GM12891 (cell line): ENCODE results near the gene NSUN2.

ENCODE experiments used
- DNase-seq: peaks from one replicate; pipeline ENCODE4 v3.0.0; 2011; ENCODE audit warnings: low spot score; ENCODE audit not compliant: insufficient read length
- FAIRE-seq: peaks from 2 replicates; lab custom pipeline; 2011; peaks lifted over from hg19 to GRCh38; lab: Jason Lieb, UNC
- PAX5 ChIP-seq: IDR thresholded peaks from 2 replicates; pipeline ENCODE4 v1.6.1; 2011; ENCODE audit warnings: low read length, moderate library complexity, mild to moderate bottlenecking; ENCODE audit not compliant: insufficient read depth, severe bottlenecking
- POLR2A ChIP-seq: IDR thresholded peaks from 2 replicates; pipeline ENCODE4 v1.6.1; 2011; ENCODE audit warnings: low read depth, low read length, control low read depth
- POLR2AphosphoS5 ChIP-seq: IDR thresholded peaks from 2 replicates; pipeline ENCODE4 v1.6.1; 2011; ENCODE audit warnings: low read depth, low read length, control low read depth
- POU2F2 ChIP-seq: IDR thresholded peaks from 2 replicates; pipeline ENCODE4 v1.6.1; 2011; ENCODE audit warnings: low read depth, mild to moderate bottlenecking, control low read depth, low read length, moderate library complexity
- SPI1 ChIP-seq: IDR thresholded peaks from 2 replicates; pipeline ENCODE4 v1.6.1; 2011; ENCODE audit warnings: low read depth, low read length, control low read depth
- TAF1 ChIP-seq: IDR thresholded peaks from 2 replicates; pipeline ENCODE4 v1.6.1; 2011; ENCODE audit warnings: low read depth, low read length, control low read depth

The NSUN2 gene

GRCh38 chr5:6581559-6582426 is 51.1 kb downstream of the NSUN2 start:
- FAIRE-seq = no peak
- no peak for DNase-seq
- TF ChIP-seq POLR2AphosphoS5 (no peak), PAX5 (no peak), POU2F2 (no peak), POLR2A (no peak), TAF1 (no peak), SPI1 (no peak)

GRCh38 chr5:6581090-6581489 is 51.8 kb downstream of the NSUN2 start:
- no peak for TF ChIP-seq POLR2AphosphoS5
- FAIRE-seq (no peak), DNase-seq (no peak)

- FAIRE-seq = no peak
- no peak for TF ChIP-seq POLR2AphosphoS5
- no peak for TF ChIP-seq TAF1
- TF ChIP-seq POU2F2 = no peak
- no peak for TF ChIP-seq POLR2A
- no peak for TF ChIP-seq PAX5
- TF ChIP-seq SPI1 = no peak
- no peak for DNase-seq
These were observed 53.3 kb downstream of the NSUN2 start for GRCh38 chr5:6579535-6579934.

GRCh38 chr5:6578676-6579343 is 54.0 kb downstream of the NSUN2 start:
- no peak for DNase-seq
- FAIRE-seq = no peak
- no peak for TF ChIP-seq POU2F2
- TF ChIP-seq POLR2A = no peak
- TF ChIP-seq POLR2AphosphoS5 = no peak
- no peak for TF ChIP-seq SPI1
- TF ChIP-seq PAX5 = no peak
- no peak for TF ChIP-seq TAF1

- FAIRE-seq = no peak
- TF ChIP-seq SPI1 = no peak
- no peak for TF ChIP-seq PAX5
- no peak for TF ChIP-seq TAF1
- TF ChIP-seq POLR2AphosphoS5 = no peak
- no peak for TF ChIP-seq POLR2A
- TF ChIP-seq POU2F2 = no peak
- no peak for DNase-seq
These were observed 55.9 kb downstream of the NSUN2 start for GRCh38 chr5:6576861-6577501.

- no peak for DNase-seq
- TF ChIP-seq POLR2A (no peak), POLR2AphosphoS5 (no peak), POU2F2 (no peak), PAX5 (no peak), TAF1 (no peak), SPI1 (no peak)
- no peak for FAIRE-seq
These were observed 58.2 kb downstream of the NSUN2 start for GRCh38 chr5:6574537-6575245.

- DNase-seq = no peak
- FAIRE-seq = no peak
- TF ChIP-seq POLR2AphosphoS5 (no peak), POLR2A (no peak), PAX5 (no peak), SPI1 (no peak), POU2F2 (no peak), TAF1 (no peak)
These were observed 58.7 kb downstream of the NSUN2 start for GRCh38 chr5:6574111-6574510.

- TF ChIP-seq POLR2AphosphoS5 = no peak
- no peak for TF ChIP-seq SPI1
- FAIRE-seq (no peak), DNase-seq (no peak)
These were observed 59.2 kb downstream of the NSUN2 start for GRCh38 chr5:6573651-6574101.
